Smooth muscle cell of the pulmonary artery (primary cell): ENCODE results near the gene AMDHD2. TPM values are rescaled to one million over a fixed set of nuclear protein-coding genes. Genes with fewer than 3 reads are reported as not detected.

Source experiments
- total RNA-seq: library from RNA; depleted of rRNA; stranded (reverse); fragments of >200 nt; gene quantifications from 2 replicates; pipeline ENCODE4 v1.2.3, GENCODE V29; 2014

Gene AMDHD2, protein sequence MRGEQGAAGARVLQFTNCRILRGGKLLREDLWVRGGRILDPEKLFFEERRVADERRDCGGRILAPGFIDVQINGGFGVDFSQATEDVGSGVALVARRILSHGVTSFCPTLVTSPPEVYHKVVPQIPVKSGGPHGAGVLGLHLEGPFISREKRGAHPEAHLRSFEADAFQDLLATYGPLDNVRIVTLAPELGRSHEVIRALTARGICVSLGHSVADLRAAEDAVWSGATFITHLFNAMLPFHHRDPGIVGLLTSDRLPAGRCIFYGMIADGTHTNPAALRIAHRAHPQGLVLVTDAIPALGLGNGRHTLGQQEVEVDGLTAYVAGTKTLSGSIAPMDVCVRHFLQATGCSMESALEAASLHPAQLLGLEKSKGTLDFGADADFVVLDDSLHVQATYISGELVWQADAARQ
- 35.8 and 73.4 TPM in 2 replicates for total RNA-seq

GRCh38 chr16:2520097-2520783 is at the start of gene AMDHD2:
AMDHD2 (plus strand) TSS chr16:2520371; CDS start chr16:2520459, 88 bp downstream.

GRCh38 chr16:2471016-2471652 is 49.0 kb upstream of the AMDHD2 start, which contains the start of gene NTN3:
NTN3 (plus strand) TSS chr16:2471297; CDS start chr16:2471702, 405 bp downstream.

GRCh38 chr16:2474877-2475412 is 45.2 kb upstream of the AMDHD2 start, which contains the start of gene TBC1D24:
TBC1D24 (plus strand) TSS chr16:2475127; CDS start chr16:2496149, 21,022 bp downstream.

GRCh38 chr16:2513405-2514332 is 6.5 kb upstream of the AMDHD2 start, which contains the start of gene ATP6V0C:
ATP6V0C (plus strand) TSS chr16:2513952; CDS start chr16:2514104, 152 bp downstream.

DNA sequence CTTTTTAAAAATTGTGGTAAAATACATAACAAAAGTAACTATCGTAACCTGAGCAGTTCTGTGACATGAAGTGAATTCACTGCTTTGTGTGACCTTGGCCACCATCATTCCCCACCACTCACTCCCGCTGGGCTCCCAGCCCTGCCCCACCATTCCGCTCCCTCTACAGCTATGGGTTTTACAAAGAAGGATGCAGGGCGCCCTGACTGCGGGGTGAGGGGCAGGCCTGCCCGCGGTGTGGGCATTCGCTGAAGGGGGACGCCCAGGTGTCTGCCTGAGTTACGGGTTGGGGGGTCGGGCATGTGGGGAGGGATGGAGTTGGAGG is 11.2 kb downstream of the AMDHD2 start, which contains the start of gene CEMP1:
Gene CEMP1 (minus strand): TSS at position 38 of the 325 bp plus-strand sequence. CDS start 335 bp downstream, outside the sequence.

DNA sequence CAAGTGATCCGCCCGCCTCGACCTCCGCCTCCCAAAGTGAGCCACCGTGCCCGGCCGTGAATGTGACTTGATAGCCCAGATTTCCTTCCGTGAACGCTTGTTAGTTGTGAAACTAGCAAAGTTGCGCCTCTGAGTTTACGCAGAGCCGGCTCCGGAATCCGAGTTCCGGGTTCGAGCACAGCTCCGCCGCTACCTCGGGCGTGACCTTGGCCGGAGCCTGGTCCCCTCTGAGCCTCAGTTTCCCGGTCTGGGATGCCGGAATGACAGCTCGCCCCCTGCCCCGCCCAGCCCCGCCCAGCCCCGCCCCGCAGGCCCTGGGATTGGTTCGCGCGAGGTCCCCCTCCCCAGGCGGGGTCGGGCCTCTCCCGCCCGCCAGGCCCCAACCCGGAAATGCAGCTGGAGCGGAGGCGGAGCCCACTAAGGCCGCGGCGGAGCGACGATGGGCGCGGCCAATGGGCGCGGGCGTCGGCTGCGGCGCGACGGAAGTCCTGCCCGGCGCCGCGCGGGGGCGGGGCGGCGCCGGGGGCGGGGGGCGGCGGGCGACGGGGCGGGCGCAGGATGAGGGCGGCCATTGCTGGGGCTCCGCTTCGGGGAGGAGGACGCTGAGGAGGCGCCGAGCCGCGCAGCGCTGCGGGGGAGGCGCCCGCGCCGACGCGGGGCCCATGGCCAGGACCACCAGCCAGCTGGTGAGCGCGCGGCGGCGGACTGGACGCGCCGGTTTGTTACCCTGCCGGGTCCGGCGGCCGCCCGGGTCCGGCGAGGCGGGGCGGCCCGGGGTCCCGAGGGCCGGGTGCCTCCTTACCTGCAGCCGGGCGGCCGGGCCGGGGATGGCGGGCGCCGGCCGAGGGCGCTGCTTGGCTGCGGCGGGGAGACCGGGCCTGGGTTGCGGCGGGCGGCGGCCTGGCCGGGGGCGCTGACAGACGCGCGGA is 17.5 kb downstream of the AMDHD2 start, which contains the start of gene PDPK1:
Gene PDPK1 (plus strand): TSS at position 571 of the 929 bp plus-strand sequence. CDS start 92 bp downstream, at position 663.

Other genes with a start within 250 kb of the AMDHD2 start
- 13.0 and 16.0 TPM in 2 replicates for gene ABCA3, start 179.6 kb upstream of the AMDHD2 start, total RNA-seq
- 5.0 and 7.8 TPM in 2 replicates for gene CCNF, start 90.9 kb upstream of the AMDHD2 start, total RNA-seq
- 2.4 and 2.8 TPM in 2 replicates for gene TEDC2, start 60.3 kb upstream of the AMDHD2 start, total RNA-seq
- 0.85 and 1.3 TPM in 2 replicates for gene NTN3, start 49.1 kb upstream of the AMDHD2 start, total RNA-seq
- 20.7 and 28.8 TPM in 2 replicates for gene TBC1D24, start 45.2 kb upstream of the AMDHD2 start, total RNA-seq
- gene ATP6V0C, start 6.4 kb upstream of the AMDHD2 start, total RNA-seq: 19.5 and 34.5 TPM in 2 replicates
- gene CEMP1, start 11.0 kb downstream of the AMDHD2 start, total RNA-seq: not detected in 2 replicates
- gene PDPK1, start 17.6 kb downstream of the AMDHD2 start, total RNA-seq: 28.9 and 30.2 TPM in 2 replicates
- 20.3 and 25.3 TPM in 2 replicates for gene KCTD5, start 162.2 kb downstream of the AMDHD2 start, total RNA-seq
- gene PRSS27, start 199.9 kb downstream of the AMDHD2 start, total RNA-seq: 0.69 and 0.72 TPM in 2 replicates
- gene SRRM2, start 232.3 kb downstream of the AMDHD2 start, total RNA-seq: 108 and 123 TPM in 2 replicates